Measurements from ENCODE around the gene C11orf54.

GRCh38 chr11:93773045-93773477, 31.6 kb downstream of the C11orf54 start:
- no peak for TF ChIP-seq SKIL (IDR thresholded peaks at IDR 0.05; ENCODE audit: low read depth, poor library complexity, severe bottlenecking)
- no peak for TF ChIP-seq RAD21 (IDR thresholded peaks at IDR 0.05; ENCODE audit: insufficient read depth, low read depth, low read length)
- no peak for TF ChIP-seq SRF (IDR thresholded peaks at IDR 0.05; ENCODE audit: low read depth in 2 of 2, low read length in 2 of 2)
- no peak for TF ChIP-seq CUX1 (IDR thresholded peaks at IDR 0.05; ENCODE audit: insufficient replicate concordance, low read depth, low read length)
- no peak for TF ChIP-seq RAD51 (IDR thresholded peaks at IDR 0.05)
- no peak for TF ChIP-seq USF2 (IDR thresholded peaks at IDR 0.05; ENCODE audit: borderline replicate concordance, low read depth, low read length)
- TF ChIP-seq CTCF (IDR thresholded peaks at IDR 0.05 in 2 of 3, conservative IDR thresholded peaks at IDR 0.05 in 1 of 3; ENCODE audit: control insufficient read depth in 2 of 3, extremely low read depth in 1 of 3, insufficient read depth in 1 of 3, low read depth in 3 of 3, low read length in 3 of 3): no peak
- no peak for TF ChIP-seq EZH2 (IDR thresholded peaks at IDR 0.05; ENCODE audit: borderline replicate concordance, control insufficient read depth, low read depth, low read length)
- TF ChIP-seq ZNF24 (IDR thresholded peaks at IDR 0.05): no peak
- no peak for TF ChIP-seq MAX (IDR thresholded peaks at IDR 0.05; ENCODE audit: low read depth, low read length)
- no peak for TF ChIP-seq SP1 (IDR thresholded peaks at IDR 0.05; ENCODE audit: low read depth, low read length)
- TF ChIP-seq POLR2AphosphoS5 (IDR thresholded peaks at IDR 0.05; ENCODE audit: low read length): no peak
- TF ChIP-seq ATF3 (IDR thresholded peaks at IDR 0.05; ENCODE audit: borderline replicate concordance, extremely low read depth, low read depth, low read length): no peak
- no peak for TF ChIP-seq JUNB (IDR thresholded peaks at IDR 0.05)
